ENCODE measurements around the gene XPO5. TPM values are rescaled to one million over a fixed set of nuclear protein-coding genes. Genes with fewer than 3 reads are reported as not detected.

Gene XPO5
- total and polyA plus RNA-seq, 7 donors: 12.3 to 40.1 (median 19.2) TPM

- H3K9me3 ChIP-seq: no peaks in the 10 kb centered on the region
- H3K4me3 ChIP-seq: no peak overlapping the region
- WGBS, 3 donors: 94 to 95% (median 95%) methylated on average over 10 of the region's 10 CpGs
- no peaks in the 10 kb centered on the region for H3K27me3 ChIP-seq (ENCODE audit: insufficient read depth in 3 of 3, low read length in 2 of 3)
- peaks cover 23 to 90% of the 10 kb centered on the region in 2 donors for H3K36me3 ChIP-seq (ENCODE audit: insufficient read depth in 1 of 2, low read depth in 1 of 2)
- ATAC-seq: no peak
- H3K4me1 ChIP-seq: peaks cover 12% of the 10 kb centered on the region
- H3K27ac ChIP-seq: no peak overlapping the region
- intact Hi-C loops (cut with DNase I): no loop called here
- DNase-seq: peak in 1 of 2 donors; percentile 29
- TF ChIP-seq CTCF (IDR thresholded peaks at IDR 0.05): no peak
Observed at GRCh38 chr6:43622541-43622940, 46.7 kb upstream of the XPO5 start.

- Histone ChIP-seq H3K4me3 (no peak overlapping the region), H3K27ac (no peak overlapping the region), H3K36me3 (ENCODE audit: insufficient read depth in 1 of 2, low read depth in 1 of 2) (peaks cover 23 to 88% of the 10 kb centered on the region in 2 donors), H3K27me3 (ENCODE audit: insufficient read depth in 3 of 3, low read length in 2 of 3) (no peaks in the 10 kb centered on the region), H3K9me3 (no peaks in the 10 kb centered on the region), H3K4me1 (peaks cover 5% of the 10 kb centered on the region)
- DNase-seq (peak in 1 of 2 donors; percentile 22), ATAC-seq (no peak)
- WGBS, 3 donors: 83 to 92% (median 84%) methylated on average over 10 of the region's 10 CpGs
- intact Hi-C loops (cut with DNase I): no loop called here
- TF ChIP-seq CTCF (IDR thresholded peaks at IDR 0.05): no peak
Observed at GRCh38 chr6:43621836-43622180, 46.0 kb upstream of the XPO5 start.

DNA sequence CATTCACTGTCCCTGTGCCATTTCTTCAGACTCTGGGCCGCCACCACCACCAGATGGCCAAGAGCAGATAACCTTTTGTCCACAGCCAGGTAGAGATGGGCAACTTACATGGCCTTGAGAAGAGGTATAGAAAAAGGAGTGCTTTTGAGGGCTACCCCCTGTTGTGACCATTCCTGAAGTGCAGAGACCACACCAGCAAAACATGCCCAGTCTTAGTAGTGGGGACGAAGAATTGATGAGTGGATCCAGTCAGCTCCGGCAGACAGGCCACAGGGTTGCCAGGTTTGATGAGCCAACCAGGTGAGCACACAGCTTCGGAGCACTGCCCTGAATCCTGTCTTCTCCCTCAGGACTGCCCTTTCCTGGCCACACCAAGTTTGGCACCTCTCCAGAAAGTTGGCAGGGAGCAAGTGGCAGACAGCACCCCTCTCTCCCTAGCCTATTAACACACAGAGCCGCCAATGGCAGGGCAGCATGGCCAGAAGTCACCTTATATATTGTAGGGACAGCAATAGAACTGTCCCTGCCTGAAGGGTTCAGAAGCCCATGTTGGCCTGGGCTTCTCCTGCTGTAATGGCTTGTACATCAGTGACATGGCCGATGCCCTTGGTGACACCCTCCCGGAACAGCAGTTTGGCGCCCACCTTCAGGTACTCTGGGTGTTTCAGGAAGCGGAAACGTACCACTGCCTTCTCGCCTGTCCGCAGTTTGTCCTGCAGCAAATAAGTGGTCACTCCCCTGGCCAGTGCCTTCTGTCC, 45.4 kb upstream of the XPO5 start:
- no peak for ATAC-seq
- H3K9me3 ChIP-seq: no peaks in the 10 kb centered on the region
- peak in 1 of 2 donors; percentile 46 for DNase-seq
- intact Hi-C loops (cut with DNase I): no loop called here
- no peak overlapping the region for H3K4me3 ChIP-seq
- H3K36me3 ChIP-seq (ENCODE audit: insufficient read depth in 1 of 2, low read depth in 1 of 2): peaks cover 23 to 84% of the 10 kb centered on the region in 2 donors
- 85 to 88% (median 87%) methylated on average over 12 of the region's 12 CpGs for WGBS, 3 donors
- TF ChIP-seq CTCF (IDR thresholded peaks at IDR 0.05): no peak
- H3K27me3 ChIP-seq (ENCODE audit: insufficient read depth in 3 of 3, low read length in 2 of 3): no peaks in the 10 kb centered on the region
- H3K4me1 ChIP-seq: no peaks in the 10 kb centered on the region
- no peak overlapping the region for H3K27ac ChIP-seq

DNA sequence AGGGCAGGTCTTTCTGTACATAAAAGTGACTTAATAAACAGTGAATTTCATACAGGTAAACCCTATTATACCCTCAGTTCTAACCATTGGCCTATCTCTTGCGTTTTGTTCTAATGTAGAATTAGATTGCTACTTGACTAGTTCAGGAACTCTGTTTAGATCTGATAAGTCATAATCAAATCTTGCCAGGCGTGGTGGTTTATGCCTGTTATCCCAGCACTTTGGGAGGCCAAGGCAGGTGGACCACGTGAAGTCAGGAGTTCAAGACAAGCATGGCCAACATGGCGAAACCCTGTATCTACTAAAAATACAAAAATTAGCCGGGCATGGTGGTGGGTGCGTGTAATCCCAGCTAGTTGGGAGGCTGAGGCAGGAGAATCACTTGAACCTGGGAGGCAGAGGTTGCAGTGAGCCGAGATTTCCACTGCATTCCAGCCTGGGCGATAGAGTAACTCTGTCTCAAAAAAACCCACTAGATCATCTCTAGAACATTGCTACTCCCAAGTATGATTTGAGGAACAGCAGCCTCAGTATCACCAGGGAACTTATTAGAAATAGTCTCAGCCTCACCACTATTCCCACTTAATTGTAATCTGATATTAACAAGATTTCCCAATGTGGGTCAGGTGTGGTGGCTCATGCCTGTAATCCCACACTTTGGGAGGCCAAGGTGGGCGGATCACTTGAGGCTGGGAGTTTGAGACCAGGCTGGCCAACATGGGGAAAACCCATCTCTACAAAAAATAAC, 41.1 kb upstream of the XPO5 start:
- intact Hi-C loops (cut with DNase I): no loop called here
- peaks cover 18 to 68% of the 10 kb centered on the region in 2 donors for H3K36me3 ChIP-seq (ENCODE audit: insufficient read depth in 1 of 2, low read depth in 1 of 2)
- H3K27me3 ChIP-seq (ENCODE audit: insufficient read depth in 3 of 3, low read length in 2 of 3): no peaks in the 10 kb centered on the region
- no peak overlapping the region for H3K27ac ChIP-seq
- no peaks in the 10 kb centered on the region for H3K9me3 ChIP-seq
- no peaks in the 10 kb centered on the region for H3K4me1 ChIP-seq
- H3K4me3 ChIP-seq: no peak overlapping the region
- 93 to 96% (median 95%) methylated on average over 9 of the region's 9 CpGs for WGBS, 3 donors
- ATAC-seq: peak; percentile 27 to 42 (median 34)
- DNase-seq: no peak
- TF ChIP-seq CTCF (IDR thresholded peaks at IDR 0.05): no peak
